HG03103 (cell line): ENCODE results near the gene ADAMTS3.
A peak's percentile ranks its signal among the peaks of the same experiment; 100 is the strongest.
"Not testable (repeated sequence)": the region's sequence is repeated elsewhere in the genome, so short reads cannot be mapped to it uniquely, and the experiment has no call there.

Experiments
- ATAC-seq: cut with Tn5 transposase; IDR thresholded peaks from one replicate; pipeline ENCODE4 v1.9.1; 2021; ENCODE audit warnings: low read depth; ENCODE audit not compliant: unreplicated experiment

Gene ADAMTS3

GRCh38 chr4:72553540-72554337 lies 15.3 kb downstream of the ADAMTS3 start:
- no peak for ATAC-seq

DNA sequence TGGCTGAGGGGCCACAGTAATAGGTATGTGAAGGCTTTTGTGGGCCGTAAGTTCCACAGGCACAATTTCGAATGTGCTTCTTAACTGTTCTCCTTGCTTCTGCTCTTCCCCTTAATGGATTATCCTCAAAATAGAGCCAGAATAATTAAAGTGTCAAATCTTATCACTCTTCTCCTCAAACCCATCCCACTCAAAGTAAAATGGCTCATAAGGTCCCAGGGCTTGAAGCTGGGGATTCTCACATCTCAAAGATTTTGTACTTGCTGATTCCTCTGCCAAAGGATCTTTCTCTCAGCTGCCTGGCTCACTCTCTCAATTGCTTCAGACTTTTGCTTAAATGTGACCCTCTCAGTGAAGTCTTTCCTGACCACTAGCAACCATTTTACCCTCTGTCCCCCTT lies 16.6 kb downstream of the ADAMTS3 start:
- no peak for ATAC-seq

DNA sequence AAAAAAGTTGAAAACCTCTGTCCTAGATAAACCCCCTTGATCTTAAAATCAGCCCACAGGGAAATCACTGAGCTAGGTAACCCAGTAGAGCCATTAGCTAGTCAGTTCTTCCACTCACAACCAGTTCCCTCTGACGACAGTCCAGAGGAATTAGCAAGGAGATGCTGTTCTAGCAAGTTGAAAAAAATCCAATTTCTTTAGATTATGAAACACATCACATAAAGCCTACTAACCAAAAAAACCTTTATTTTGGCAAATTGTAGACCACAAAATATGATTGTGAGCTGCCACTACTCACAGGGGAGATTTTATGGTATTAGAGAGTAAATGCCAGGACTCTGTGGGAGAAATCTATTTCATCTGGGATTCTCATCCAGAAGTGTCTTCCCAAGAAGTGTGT lies 22.6 kb downstream of the ADAMTS3 start:
- ATAC-seq: no peak

DNA sequence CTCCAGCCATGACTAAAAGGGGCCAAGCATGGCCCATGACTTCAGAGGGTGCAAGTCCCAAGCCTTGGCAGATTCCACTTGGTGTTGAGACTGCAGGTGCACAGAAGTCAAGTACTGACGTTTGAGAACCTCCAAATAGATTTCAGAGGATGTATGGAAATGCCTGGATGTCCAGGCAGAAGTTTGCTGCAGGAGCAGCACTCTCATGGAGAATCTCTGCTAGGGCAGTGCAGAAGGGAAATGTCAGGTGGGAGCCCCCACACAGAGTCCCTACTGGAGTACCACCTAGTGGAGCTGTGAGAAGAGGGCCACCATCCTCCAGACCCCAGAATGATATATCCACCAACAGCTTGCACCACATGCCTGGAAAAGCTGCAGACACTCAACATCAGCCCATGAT lies 28.3 kb downstream of the ADAMTS3 start:
- not testable (repeated sequence) for ATAC-seq

DNA sequence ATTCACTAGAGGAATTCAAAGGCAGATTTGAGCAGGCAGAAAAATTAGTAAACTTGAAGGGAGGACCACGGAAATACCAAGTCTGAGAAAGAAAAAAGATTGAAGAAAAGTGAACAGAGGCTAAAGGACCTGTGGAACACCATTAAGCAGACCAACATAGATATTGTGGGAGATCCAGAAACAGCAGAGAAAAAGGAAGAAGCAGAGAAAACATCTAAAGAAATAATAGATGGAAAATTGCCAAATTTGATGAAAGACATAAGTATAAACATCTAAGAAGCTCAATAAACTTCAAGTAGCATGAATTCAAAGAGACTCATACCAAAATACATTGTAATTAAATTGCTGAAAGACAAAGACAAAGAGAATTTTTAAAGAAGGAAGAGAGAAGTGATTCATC lies 31.0 kb downstream of the ADAMTS3 start:
- no peak for ATAC-seq

- no peak for ATAC-seq
Measured at GRCh38 chr4:72536443-72536842, 32.6 kb downstream of the ADAMTS3 start.

- no peak for ATAC-seq
Measured at GRCh38 chr4:72531768-72532290, 37.2 kb downstream of the ADAMTS3 start.

- ATAC-seq: no peak
Measured at GRCh38 chr4:72531322-72531721, 37.7 kb downstream of the ADAMTS3 start.

DNA sequence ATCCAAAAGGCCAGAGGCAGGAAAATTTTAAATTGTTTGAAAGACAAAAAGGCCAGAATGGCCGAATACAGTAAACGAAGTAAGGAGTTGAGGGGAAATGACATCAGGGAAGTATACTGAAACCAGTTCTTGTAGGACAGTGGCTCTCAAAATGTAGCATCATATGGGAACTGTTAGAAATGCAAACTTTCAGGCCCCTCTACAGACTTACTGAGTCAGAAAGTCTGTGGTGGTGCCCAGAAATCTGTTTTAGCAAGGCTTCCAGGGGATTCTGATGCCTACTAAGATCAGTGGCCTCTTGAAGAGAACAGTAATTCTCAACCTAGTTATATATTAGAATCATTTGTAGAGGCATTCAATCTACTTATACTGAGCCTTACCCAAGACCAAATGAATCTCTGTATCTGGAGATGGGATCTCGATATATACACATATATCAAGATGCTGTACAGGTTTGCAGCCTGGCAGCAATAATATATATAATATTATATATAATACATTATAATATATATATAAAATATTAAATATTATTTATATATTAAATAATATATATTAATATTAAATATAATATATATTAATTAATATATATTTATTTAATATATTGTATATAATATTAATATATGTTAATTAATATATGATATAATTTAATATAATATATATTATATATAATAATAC lies 39.7 kb downstream of the ADAMTS3 start:
- no peak for ATAC-seq

DNA sequence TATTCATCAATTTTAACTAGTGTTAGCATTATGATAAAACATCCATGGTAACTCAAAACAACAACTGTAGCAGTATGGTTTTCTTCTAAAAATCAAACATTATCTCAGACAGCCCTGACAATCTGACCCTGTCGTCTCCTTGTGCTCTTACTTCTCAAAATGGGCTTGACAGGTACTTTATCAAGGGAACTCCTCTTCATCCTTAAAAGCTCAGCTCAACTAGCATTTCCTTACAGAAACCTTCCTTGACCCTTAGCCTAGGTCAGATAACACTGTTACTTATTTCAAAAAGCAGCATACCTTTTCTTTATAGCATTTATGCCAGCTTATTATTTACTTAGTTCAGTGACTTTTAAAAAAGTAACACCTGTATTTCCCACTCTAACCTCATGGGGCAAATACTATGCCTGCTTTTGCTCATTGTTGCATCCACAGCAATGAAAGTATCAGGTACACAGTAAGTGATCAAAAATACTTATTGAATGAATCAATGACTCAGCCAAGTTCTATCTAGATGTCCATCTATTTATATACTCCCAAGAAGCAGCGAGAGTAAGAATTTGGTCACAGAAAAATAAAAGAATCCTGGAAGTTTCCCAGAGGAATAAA lies 41.9 kb downstream of the ADAMTS3 start:
- ATAC-seq: no peak

GRCh38 chr4:72525938-72526337 lies 43.1 kb downstream of the ADAMTS3 start:
- no peak for ATAC-seq

DNA sequence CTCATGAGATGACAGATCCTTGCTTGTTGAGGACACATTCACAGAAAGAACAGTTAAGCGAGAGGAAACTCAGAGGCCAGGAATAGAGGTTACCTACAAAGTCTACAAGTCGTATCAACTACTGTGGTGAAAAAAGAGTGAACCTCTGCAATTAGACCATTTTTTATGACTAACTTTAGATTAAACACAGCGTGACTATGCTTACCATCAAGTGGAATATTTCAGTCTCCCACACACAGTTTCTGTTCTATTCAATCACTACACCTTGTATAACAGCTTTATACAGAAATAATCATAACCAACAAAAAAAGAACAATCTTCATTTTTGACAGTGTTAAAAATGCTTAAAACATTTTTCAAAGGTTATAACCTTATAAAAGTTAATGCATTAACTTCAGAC lies 46.6 kb downstream of the ADAMTS3 start:
- ATAC-seq: no peak

DNA sequence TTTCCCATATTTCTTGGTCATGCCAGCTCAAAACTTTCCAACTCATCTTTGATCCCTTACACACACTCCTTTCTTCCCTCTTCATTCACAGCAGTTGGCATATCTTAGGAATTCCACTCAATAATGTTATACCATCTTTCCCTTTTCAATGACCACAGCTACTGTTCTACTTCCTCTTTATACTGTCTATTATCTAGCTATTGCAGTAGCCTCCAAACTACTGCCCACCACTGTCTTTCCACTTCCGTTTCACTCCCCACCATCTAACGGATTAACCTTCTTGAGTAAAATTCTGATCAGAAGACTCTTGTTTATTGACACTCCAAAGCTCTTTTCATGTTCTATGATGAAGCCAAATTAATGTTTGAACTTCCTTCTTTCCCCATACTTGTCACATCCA lies 55.8 kb downstream of the ADAMTS3 start:
- ATAC-seq: no peak

- ATAC-seq: no peak
Measured at GRCh38 chr4:72507860-72508419, 61.1 kb downstream of the ADAMTS3 start.

DNA sequence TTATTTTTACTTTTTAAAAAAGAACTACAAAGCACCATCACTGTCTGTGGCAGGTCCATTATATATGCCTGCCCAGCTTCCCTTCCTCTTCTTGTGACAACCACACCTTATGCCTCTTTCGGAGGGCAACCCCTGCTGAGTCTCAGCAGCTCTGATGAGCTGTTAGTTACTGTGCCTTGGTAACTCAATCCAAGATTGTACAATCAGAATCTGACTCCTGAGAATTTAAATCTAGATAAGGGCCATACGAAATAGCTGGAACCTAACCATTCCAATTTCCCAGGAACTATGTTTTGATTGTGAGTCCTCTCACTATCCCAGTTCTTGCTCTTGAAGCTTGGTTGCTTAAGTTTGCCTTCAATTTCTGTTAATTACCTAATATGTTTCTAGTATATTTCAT lies 61.9 kb downstream of the ADAMTS3 start:
- ATAC-seq: no peak

- peak; percentile 83 for ATAC-seq
Measured at GRCh38 chr4:72505314-72505744, 63.7 kb downstream of the ADAMTS3 start.

DNA sequence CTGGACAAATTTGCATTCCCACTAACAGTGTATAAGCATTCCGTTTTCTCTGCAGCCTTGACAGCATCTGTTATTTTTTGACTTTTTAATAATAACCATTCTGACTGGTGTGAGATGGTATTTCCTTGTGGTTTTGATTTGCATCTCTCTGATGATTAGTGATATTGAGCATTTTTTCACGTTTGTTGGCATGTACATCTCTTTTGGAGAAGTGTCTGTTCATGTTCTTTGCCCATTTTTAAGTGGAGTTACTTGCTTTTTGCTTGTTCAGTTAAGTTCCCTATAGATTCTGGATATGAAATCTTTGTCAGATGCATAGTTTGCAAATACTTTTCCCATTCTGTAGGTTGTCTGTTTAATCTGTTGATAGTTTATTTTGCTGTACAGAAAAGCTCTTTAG lies 68.8 kb downstream of the ADAMTS3 start:
- ATAC-seq: no peak

- no peak for ATAC-seq
Measured at GRCh38 chr4:72496119-72496518, 72.9 kb downstream of the ADAMTS3 start.

GRCh38 chr4:72494156-72494555 lies 74.9 kb downstream of the ADAMTS3 start:
- no peak for ATAC-seq

DNA sequence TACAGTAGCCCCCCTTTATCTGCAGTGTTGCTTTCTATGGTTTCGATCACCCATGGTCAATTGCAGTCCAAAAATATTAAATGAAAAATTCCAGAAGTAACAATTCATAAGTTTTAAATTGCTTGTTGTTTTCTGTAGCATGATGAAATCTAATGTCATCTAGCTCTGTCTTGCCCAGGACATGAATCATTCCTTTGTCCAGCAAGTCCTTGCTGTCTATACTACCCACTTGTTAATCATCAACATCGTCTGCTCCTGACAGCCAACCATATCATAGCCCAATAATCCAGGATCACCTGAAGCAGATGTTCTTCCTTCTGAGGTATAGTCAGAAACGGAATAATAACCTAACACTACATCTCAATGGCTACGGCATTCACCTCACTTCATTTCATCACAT lies 79.8 kb downstream of the ADAMTS3 start:
- ATAC-seq: no peak

GRCh38 chr4:72486991-72487390 lies 82.0 kb downstream of the ADAMTS3 start:
- no peak for ATAC-seq
